KMS-11 (cell line): ENCODE measurements around the gene TREX2.

Experiments
- H2AFZ ChIP-seq: fragments of 200-600 bp; sonication (generic); 2 replicates; pipeline ENCODE4 v1.6.1; 2016; ENCODE audit warnings: antibody characterized with exemption, mixed run types, low read depth
- H3K27ac ChIP-seq: fragments of 200-600 bp; sonication (generic); 2 replicates; pipeline ENCODE4 v1.6.1; 2016; ENCODE audit warnings: mild to moderate bottlenecking, mixed run types
- H3K27me3 ChIP-seq: fragments of 200-600 bp; sonication (generic); 2 replicates; pipeline ENCODE4 v1.6.1; 2017; ENCODE audit warnings: mild to moderate bottlenecking, low read depth, mixed run types, moderate library complexity; ENCODE audit not compliant: insufficient read depth
- H3K36me3 ChIP-seq: fragments of 200-600 bp; sonication (generic); 2 replicates; pipeline ENCODE4 v1.6.1; 2017; ENCODE audit warnings: mild to moderate bottlenecking, mixed run types; ENCODE audit not compliant: insufficient read depth
- H3K4me1 ChIP-seq: fragments of 200-600 bp; sonication (generic); 2 replicates; pipeline ENCODE4 v1.6.1; 2016; ENCODE audit warnings: mild to moderate bottlenecking, low read depth, mixed run types; ENCODE audit not compliant: poor library complexity, severe bottlenecking
- H3K4me2 ChIP-seq: fragments of 200-600 bp; sonication (generic); 2 replicates; pipeline ENCODE4 v1.7.0; 2016; ENCODE audit warnings: mild to moderate bottlenecking, mixed run types
- H3K4me3 ChIP-seq: fragments of 200-600 bp; sonication (generic); IDR thresholded peaks from 2 replicates; pipeline ENCODE4 v1.6.1; 2017; ENCODE audit warnings: low read depth, low read length, mixed read lengths; ENCODE audit not compliant: insufficient read depth
- H3K79me2 ChIP-seq: fragments of 200-600 bp; sonication (generic); 2 replicates; pipeline ENCODE4 v1.6.1; 2016; ENCODE audit warnings: low read depth, mixed run types; ENCODE audit not compliant: insufficient read depth
- H3K9ac ChIP-seq: fragments of 200-600 bp; sonication (generic); 2 replicates; pipeline ENCODE4 v1.6.1; 2016; ENCODE audit warnings: mild to moderate bottlenecking, mixed run types
- H4K20me1 ChIP-seq: fragments of 200-600 bp; sonication (generic); 2 replicates; pipeline ENCODE4 v1.6.1; 2016; ENCODE audit warnings: mild to moderate bottlenecking, mixed run types; ENCODE audit not compliant: insufficient read depth
- CTCF ChIP-seq: fragments of 200-600 bp; sonication (generic); conservative IDR thresholded peaks from 2 replicates; pipeline ENCODE4 v1.6.1; 2017; ENCODE audit warnings: low read depth, mild to moderate bottlenecking, antibody characterized with exemption, low read length, moderate library complexity, mixed read lengths

Gene TREX2

GRCh38 chrX:153411988-153412574, 33.8 kb downstream of the TREX2 start:
- Histone ChIP-seq H3K9ac (peak overlapping the region; percentile 35; the same call in 1 of the 2 replicates), H3K4me3 (no peak overlapping the region), H4K20me1 (no peaks in the 10 kb centered on the region), H3K79me2 (no peaks in the 10 kb centered on the region), H3K4me2 (peak overlapping the region; percentile 57; the same call in 1 of the 2 replicates), H2AFZ (peak overlapping the region; percentile 86), H3K36me3 (no peaks in the 10 kb centered on the region), H3K4me1 (peaks cover 5% of the 10 kb centered on the region), H3K27ac (no peak overlapping the region), H3K27me3 (no peaks in the 10 kb centered on the region)
- TF ChIP-seq CTCF: no peak

GRCh38 chrX:153411255-153411987, 34.4 kb downstream of the TREX2 start, which contains the start of gene ZFP92:
Gene ZFP92 (plus strand): TSS chrX:153411472. CDS start chrX:153418323, 6,851 bp downstream.
- no peaks in the 10 kb centered on the region for H3K27me3 ChIP-seq
- H3K36me3 ChIP-seq: no peaks in the 10 kb centered on the region
- no peak within 1 kb of the TSS for H3K4me3 ChIP-seq
- no peaks in the 10 kb centered on the region for H3K79me2 ChIP-seq
- H3K9ac ChIP-seq: peak within 1 kb of the TSS; percentile 35; the same call in 1 of the 2 replicates
- no peak within 1 kb of the TSS for H3K27ac ChIP-seq
- TF ChIP-seq CTCF: no peak
- H3K4me1 ChIP-seq: peaks cover 5% of the 10 kb centered on the region
- H2AFZ ChIP-seq: peak within 1 kb of the TSS; percentile 86
- H4K20me1 ChIP-seq: no peaks in the 10 kb centered on the region
- peak within 1 kb of the TSS; percentile 57; the same call in 1 of the 2 replicates for H3K4me2 ChIP-seq

- Histone ChIP-seq H3K27me3 (no peaks in the 10 kb centered on the region), H2AFZ (peak overlapping the region; percentile 86), H3K4me3 (no peak overlapping the region), H3K36me3 (no peaks in the 10 kb centered on the region), H3K79me2 (no peaks in the 10 kb centered on the region), H4K20me1 (no peaks in the 10 kb centered on the region), H3K9ac (peak overlapping the region; percentile 35; the same call in 1 of the 2 replicates), H3K4me1 (peaks cover 5% of the 10 kb centered on the region), H3K4me2 (peak overlapping the region; percentile 42; the same call in 1 of the 2 replicates), H3K27ac (no peak overlapping the region)
- TF ChIP-seq CTCF: no peak
Measured at GRCh38 chrX:153410888-153411254, 35.0 kb downstream of the TREX2 start.

GRCh38 chrX:153410373-153410772, 35.5 kb downstream of the TREX2 start:
- H3K4me3 ChIP-seq: no peak overlapping the region
- no peak overlapping the region for H3K27ac ChIP-seq
- no peak overlapping the region for H3K9ac ChIP-seq
- H3K79me2 ChIP-seq: no peaks in the 10 kb centered on the region
- no peak for TF ChIP-seq CTCF
- no peaks in the 10 kb centered on the region for H3K27me3 ChIP-seq
- no peak overlapping the region; the same call in 1 of the 2 replicates for H2AFZ ChIP-seq
- peaks cover 5% of the 10 kb centered on the region for H3K4me1 ChIP-seq
- no peaks in the 10 kb centered on the region for H4K20me1 ChIP-seq
- H3K4me2 ChIP-seq: no peak overlapping the region; the same call in 1 of the 2 replicates
- no peaks in the 10 kb centered on the region for H3K36me3 ChIP-seq
